Activated CD8-positive, alpha-beta memory T cell treated with anti-CD3 and anti-CD28 coated beads, Interleukin-2, amount 50 U/mL, for 1 hour (primary cell): Measurements from ENCODE around the gene KLHL35.

ENCODE experiments used
- DNase-seq: peaks from one replicate; pipeline ENCODE4 v3.0.0-alpha.2; 2020; ENCODE audit errors: extremely low read depth

KLHL35 gene

DNA sequence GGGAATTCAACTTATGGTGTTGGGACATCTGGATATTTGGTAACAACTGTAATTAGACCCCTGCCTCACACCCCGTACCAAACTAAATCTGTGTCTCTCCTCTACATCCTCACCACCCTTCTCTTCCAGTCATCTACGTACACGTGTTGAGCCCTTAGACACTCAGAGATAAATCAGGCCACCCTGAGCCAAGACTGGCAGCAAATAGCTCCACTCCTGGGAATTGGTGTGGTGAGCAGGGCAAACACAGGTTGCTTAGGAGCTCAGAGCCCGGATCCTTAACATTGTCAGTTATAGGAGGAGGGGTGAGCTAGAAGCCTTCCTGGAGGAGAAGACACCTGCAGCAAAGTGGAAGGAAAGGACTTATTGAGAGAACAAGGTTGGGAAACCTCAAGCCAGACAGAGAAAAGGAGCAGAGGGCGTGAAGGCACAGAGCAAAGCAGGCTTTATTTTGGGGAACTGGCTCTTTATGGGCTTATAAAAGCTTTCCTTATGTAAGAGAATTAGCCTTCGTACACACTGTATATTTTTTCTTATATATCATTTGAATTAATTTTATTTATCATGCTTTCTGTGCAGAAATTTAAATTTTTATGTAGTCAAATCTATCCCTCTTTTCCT, 36.9 kb upstream of the KLHL35 start:
- no peak for DNase-seq

DNA sequence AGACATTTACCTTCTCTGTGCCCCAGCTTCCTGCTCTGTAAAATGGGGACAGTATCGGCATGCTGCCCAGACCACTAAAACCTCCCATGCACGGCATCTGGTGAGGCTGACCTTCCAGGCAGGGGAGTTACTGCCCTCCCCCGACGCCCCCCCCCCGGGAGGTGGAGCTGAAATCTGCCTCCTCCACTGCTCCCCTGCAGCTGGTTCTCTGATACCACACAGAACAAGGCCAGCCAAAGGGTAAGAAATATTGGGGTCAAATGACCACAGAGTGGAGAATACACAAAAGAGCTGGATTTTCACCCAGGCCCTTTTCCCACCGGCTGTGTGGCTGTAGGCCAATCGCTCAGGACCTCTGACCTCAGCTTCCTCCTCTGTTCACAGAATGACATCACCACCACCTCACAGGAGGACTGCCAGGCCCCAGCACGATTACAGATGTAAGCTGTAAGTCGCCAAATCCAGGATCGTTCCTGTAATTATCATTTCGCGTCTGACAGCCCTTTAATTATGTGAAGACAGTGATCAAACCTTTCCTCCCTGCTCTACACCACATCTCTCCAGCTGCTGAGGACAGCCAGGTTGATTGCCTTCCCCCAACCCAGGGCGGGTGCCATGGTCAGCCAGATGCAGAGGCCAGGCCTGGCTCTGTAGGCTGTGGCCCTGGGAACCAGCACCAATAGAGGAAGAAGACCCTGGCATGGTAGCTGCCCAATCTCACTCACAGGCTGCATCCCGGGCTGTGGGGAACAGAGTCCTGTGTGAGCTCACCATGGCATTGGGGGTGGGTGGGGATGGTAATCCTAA, 35.7 kb upstream of the KLHL35 start:
- no peak for DNase-seq

DNA sequence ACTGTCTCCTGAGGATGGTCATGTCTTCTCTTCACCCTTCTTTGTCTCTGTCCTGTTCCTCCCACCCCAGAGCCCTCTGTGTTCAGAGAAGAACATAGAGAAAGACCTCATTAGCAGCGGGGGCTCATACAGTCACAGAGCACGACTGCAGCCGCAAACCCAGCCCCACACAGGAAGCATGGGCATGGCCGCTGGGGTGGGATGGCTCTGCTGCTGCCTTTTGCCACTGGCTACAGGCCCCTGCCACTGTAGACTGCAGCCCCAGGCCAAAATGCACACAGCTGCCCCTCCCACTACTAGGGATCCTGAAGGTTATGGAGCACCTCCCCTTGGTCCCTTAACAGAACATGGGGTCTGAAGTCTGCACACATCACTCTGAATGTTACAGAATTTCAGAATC, 34.9 kb upstream of the KLHL35 start:
- no peak for DNase-seq

- no peak for DNase-seq
These were observed 34.3 kb upstream of the KLHL35 start for GRCh38 chr11:75467311-75467710.

GRCh38 chr11:75465701-75466531, 32.9 kb upstream of the KLHL35 start:
- no peak for DNase-seq

DNA sequence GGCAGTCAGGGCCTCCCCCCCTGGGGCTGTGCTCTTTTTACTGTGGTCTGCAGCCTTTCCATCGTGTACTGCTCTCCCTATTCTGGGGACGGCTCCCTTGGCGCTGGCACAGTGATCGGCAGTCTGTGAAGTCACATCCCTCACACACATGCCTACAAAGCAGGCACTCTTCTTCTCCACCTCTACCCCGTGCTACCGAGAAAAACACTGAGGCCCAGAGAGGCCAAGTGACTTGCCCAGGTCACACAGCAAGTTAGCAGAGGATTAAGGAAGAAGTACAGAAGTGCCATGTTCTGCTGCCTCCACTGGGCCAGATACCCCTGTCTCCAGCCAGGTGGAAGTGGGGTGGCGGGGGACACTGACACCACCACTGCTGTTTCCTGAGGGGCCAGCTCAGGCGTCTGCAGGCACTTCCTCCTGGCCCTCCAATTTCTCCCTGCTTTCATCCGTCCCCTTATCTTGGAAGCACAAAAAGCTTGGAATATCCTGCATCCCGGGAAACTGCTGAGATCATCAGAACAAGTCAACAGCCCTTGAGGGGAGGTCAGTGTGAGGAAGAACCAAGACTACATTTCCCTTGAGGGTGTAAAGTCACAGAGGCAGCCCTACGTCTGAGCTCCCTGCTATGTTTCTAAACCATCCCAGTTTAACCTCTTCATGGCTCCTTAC, 30.2 kb upstream of the KLHL35 start:
- no peak for DNase-seq

GRCh38 chr11:75462117-75462653, 29.2 kb upstream of the KLHL35 start:
- DNase-seq, result no peak

DNA sequence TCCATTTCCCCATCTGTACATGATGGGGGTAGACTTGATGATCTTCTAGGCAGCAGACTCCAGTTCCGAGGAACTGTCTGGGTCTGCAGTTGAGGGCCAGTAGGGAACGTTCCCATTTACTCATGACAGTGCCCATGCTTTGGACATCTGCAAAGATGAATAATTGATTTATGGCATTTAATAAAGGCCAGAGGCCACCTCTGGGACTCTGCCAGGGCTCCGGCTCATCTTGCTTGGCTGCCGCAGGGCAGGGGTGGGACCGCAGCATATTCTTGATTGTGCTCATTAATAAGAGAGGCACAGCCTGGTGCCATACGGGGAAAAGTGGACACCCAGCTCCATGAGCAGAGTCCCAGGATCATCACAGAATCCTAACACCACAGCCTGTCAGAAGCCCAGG, 28.1 kb upstream of the KLHL35 start:
- no peak for DNase-seq

GRCh38 chr11:75456596-75457183, 23.7 kb upstream of the KLHL35 start:
- DNase-seq, result no peak

DNA sequence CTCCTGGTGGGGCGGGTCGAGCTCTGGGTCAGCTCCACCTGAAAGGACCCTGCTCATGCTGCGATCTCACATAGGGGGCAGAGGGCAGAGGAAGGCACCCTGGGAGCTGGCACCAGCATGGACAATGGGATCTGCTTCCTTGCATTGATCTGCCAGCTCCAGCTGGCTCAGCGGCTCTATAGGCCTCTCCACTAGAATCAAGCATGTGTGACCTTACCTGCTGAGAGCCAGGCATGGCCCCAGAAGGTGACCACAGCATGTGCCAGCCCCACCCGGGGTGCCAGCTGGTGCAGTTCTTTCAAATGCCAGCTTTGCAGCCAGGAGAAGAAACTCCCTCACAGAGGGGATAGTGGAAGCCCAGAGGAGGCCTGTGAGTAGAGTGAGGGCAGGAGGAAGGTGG, 22.0 kb upstream of the KLHL35 start:
- DNase-seq, result no peak

DNA sequence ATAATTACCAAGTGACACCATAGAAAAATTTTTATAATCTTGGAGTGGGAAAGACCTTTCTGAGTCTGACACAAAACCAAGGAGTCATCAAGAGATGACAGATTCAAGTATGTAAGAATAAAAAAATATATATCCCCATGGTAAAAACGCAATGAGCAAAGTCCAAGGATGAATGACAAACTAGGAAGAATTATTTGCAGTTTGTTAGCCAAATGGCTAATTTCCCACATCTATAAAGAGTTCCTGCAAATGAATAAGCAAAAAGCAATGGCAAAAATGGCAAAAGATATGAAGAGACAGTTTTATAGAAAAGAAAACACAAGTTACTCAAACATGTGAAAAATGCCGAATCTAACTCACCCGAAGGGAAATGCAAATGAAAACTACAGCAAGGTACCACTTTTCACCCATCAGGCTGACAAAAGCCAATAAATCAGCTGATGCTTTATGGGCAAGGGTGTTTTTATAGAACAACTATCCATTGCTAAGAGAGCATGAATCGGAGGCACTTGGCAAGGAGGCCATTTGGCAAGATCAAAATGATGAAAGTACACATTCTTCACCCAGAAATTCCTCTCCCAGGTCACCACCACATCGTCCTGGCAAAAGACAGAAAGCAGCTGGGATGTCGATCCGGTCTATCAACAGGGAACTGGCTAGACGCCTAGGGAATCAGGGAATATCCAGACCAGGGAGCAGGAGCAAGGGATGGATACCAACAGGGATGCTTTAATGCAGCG, 21.1 kb upstream of the KLHL35 start:
- DNase-seq, result no peak

DNA sequence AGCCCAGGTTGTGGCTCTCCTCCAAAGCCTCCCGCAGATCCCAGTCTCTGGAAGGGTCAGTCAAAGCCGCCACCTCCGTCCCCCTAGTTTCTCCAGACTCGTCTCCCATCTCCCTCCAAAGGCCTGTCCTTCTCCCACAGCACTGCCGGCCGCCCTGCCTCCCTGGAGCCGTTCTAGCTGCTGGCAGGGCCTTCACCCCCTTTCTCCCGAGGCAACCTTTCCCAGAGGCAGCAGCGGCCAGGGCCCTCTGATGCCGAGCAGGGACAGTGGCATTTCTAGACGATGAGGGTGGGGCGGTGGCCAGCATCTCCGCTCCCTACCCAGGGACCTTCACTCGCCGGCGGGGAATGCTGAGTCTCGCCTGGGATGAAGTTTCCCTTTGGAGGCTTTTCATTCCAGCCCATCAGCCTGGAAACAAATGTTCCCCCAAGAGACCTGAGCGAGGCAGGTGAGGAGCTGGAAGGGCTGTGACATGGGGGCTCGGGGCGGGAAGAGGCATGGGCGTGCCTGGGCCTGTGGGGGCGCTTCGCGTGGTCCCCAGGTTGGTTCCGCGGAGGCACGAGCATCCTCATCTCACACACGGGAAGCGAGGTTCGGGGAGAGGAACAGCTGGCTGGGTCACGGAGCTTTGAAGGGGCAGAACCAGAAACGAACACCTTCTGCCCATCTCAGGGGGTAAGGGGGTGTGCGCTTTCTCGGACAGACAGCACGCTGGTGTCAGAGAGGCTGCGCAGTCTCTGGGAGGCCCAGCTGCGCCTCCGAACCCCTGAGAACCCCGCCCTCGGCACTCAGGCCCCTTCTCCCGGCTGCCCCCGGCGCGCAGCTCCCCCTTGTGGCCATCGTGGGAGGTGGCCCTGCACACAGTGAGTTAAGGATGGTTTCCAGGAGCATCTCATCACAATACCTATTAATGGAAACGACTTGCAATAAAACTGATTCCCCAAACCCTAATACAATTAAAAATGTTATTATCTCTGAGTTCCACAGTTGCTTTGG, 18.1 kb upstream of the KLHL35 start:
- DNase-seq, result no peak

DNA sequence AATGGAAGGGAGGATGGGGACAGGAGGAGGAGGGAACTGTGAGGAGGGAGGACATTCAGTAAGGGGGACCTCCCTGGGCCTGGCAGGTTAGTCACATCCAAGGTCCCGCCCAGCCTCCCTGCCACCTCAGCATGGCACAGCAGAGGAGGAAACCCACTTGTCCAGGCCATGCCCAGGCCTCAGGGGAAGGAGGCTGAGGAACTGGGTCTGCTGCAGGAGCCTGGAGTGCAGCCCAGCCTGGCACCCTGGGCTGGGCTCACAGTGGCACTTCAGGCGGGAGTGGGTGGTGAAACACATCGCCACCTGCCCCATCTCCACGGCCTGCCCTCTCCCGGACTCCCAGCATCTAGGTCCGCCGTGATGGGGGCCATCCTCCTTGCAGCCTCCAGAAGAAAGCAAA, 17.2 kb upstream of the KLHL35 start:
- DNase-seq, result no peak

DNA sequence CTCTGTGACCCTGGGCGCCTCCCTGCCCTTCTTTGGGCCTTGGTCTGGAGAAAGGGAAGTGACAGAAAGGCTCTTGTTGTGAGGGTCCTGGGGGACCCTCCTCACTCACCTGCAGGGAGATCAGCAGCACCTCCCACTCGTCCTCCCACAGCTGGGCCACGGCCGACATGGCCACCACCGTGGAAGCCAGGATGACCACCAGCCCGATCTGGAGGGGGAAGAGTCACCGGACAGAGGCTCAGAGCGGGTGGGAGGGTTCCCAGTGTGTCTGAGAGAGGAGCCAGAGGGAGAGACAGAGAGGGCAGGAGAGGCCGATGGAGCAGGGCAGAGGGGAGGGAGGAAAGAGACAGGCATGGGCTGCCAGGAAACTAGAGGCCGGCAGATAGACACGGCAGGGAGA, 16.8 kb upstream of the KLHL35 start:
- no peak for DNase-seq

GRCh38 chr11:75449271-75449670, 16.3 kb upstream of the KLHL35 start:
- DNase-seq, result no peak

DNA sequence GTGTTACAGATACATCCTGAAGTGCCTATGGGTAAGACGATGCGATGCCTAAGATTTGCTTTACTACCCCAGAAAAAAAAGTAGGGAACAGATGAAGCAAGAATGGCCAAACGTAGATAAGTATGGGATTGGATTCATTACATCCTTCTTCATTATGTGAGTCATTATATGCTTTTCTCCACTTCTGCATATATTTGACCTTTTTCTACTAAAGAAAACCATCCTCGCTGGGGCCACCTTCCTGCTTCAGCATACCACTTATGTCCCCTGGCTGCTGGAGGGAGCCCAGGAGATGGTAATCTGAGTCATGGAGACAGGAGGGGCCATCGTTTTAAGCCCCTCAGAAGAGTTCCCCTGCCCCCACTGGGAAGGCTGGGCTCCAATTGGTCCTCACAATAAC, 14.4 kb upstream of the KLHL35 start:
- DNase-seq, result no peak

DNA sequence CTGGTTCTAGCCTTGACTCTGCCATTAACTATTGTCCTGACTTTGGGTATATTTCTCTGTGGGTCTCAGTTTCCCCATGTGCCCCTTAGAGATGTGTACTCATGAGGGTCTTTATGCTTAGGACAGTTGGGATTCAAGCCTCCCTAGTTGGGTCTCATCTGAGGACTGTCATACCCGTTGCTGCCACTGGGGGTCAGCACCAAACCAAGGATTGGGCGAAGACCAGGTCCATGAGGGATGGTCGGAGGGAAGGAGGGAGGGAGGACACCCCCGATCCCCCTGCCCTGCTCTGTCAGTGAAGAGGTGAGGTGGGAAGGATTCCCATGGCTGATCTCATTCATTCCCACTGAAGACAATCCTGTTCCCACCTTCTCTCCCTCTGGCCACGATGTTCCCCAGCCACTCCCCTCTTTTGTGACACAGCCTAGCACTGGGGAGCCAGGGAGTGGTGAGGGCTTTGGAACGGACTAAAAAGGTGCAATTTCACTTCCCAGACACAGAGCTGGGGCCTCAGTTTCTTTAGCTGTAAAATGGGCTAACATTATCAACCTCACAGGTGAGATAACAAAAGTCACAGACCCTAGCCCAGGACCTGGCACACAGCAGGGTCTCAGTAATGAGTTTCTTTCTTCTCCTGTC, 12.4 kb upstream of the KLHL35 start:
- no peak for DNase-seq

DNA sequence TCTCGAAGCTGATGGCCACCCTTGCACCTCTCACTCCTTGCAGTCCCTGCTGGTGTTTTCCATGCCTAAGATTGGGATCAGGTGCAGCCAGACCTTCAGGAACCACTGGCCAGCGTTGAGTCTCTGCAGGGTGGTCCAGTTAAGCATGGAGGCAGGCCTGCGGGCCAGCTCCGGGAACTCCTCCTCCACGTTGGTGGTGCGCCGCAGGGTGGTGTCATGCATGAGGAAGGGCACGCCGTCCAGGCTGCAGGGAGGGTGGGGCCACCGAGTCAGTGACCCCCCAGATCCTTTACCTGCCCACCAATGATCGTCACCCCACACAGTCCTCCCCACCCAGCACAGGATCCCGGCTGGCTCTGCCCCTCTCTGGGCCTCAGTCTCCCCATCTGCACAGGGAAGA, 10.0 kb upstream of the KLHL35 start:
- no peak for DNase-seq
